Tongue (tissue), 2 donors: ENCODE results near the gene KLC3. TPM values are rescaled to one million over a fixed set of nuclear protein-coding genes. Genes with fewer than 3 reads are reported as not detected.

Experiments
- DNase-seq: peaks from one replicate; pipeline ENCODE4 v3.0.0-alpha.2; 2015
- total RNA-seq: library from RNA; depleted of rRNA; stranded (reverse); fragments of >200 nt; gene quantifications from one replicate; pipeline ENCODE4 v1.2.3, GENCODE V29; 2014

KLC3 gene
- total RNA-seq, 1 donor from 2014 or later, result 13.7 TPM

GRCh38 chr19:45380107-45380506 lies 39.6 kb downstream of the KLC3 start:
- no peak for DNase-seq

GRCh38 chr19:45382426-45382825 lies 41.9 kb downstream of the KLC3 start:
- DNase-seq, result no peak

- DNase-seq, result no peak
Measured at GRCh38 chr19:45385392-45386221, 45.1 kb downstream of the KLC3 start.

GRCh38 chr19:45391346-45391745 lies 50.8 kb downstream of the KLC3 start:
- no peak for DNase-seq

- no peak for DNase-seq
Measured at GRCh38 chr19:45391871-45392665, 51.5 kb downstream of the KLC3 start.

- DNase-seq, result no peak
Measured at GRCh38 chr19:45395821-45396617, 55.5 kb downstream of the KLC3 start.

GRCh38 chr19:45400192-45400591 lies 59.6 kb downstream of the KLC3 start:
- DNase-seq, result peak; percentile 29

Other genes starting within 250 kb of the KLC3 start
- 27.7 TPM for gene PPP1R37, start 247.6 kb upstream of the KLC3 start, total RNA-seq
- gene NKPD1, start 179.8 kb upstream of the KLC3 start, total RNA-seq, result 1.2 TPM
- 8.1 TPM for gene TRAPPC6A, start 162.5 kb upstream of the KLC3 start, total RNA-seq
- gene BLOC1S3, start 162.0 kb upstream of the KLC3 start, total RNA-seq, result 10.4 TPM
- 4.0 TPM for gene EXOC3L2, start 95.3 kb upstream of the KLC3 start, total RNA-seq
- 16.0 TPM for gene MARK4, start 89.5 kb upstream of the KLC3 start, total RNA-seq
- gene CKM, start 17.9 kb upstream of the KLC3 start, total RNA-seq, result 4,756 TPM
- gene ERCC2, start 29.8 kb downstream of the KLC3 start, total RNA-seq, result 6.2 TPM
- gene PPP1R13L, start 64.3 kb downstream of the KLC3 start, total RNA-seq, result 20.5 TPM
- 6.3 TPM for gene POLR1G, start 65.9 kb downstream of the KLC3 start, total RNA-seq
- gene ERCC1, start 83.2 kb downstream of the KLC3 start, total RNA-seq, result 89.4 TPM
- 5.0 TPM for gene FOSB, start 127.2 kb downstream of the KLC3 start, total RNA-seq
- gene RTN2, start 156.3 kb downstream of the KLC3 start, total RNA-seq, result 73.1 TPM
- 1.4 TPM for gene PPM1N, start 157.7 kb downstream of the KLC3 start, total RNA-seq
- gene VASP, start 166.7 kb downstream of the KLC3 start, total RNA-seq, result 25.7 TPM
- 6.4 TPM for gene OPA3, start 244.1 kb downstream of the KLC3 start, total RNA-seq